HG03342 (cell line): ENCODE measurements around the gene SLIT3.

Experiments used
- ATAC-seq: cut with Tn5 transposase; IDR thresholded peaks from one replicate; pipeline ENCODE4 v1.9.1; 2021; ENCODE audit warnings: mild to moderate bottlenecking, moderate library complexity; ENCODE audit not compliant: unreplicated experiment

The SLIT3 gene

GRCh38 chr5:169299663-169300467 is 1.1 kb downstream of the SLIT3 start:
- ATAC-seq: no peak

DNA sequence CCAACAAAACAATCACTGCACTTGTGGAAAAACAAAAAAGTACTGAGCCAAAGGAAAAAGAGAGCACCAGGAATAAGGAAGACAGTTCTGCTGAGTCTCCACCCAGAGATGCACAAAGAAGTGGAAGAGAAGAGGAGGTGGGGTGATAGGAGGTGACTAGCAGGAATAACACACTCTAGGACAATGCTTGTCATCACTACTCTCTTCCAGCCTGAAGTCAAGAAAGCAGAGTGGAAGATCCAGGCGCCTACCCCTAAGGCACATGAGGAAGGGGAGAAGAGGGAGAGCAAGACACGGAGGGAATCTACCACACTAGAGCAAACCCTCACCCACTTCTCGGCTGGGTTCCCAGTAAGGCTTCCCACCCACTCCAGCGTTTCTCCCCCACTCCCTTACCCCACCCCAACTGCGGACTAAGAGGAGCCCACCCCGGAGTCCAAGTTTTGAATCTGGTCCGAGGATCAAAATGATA is 1.7 kb downstream of the SLIT3 start:
- no peak for ATAC-seq

GRCh38 chr5:169298193-169298592 is 2.7 kb downstream of the SLIT3 start:
- no peak for ATAC-seq

DNA sequence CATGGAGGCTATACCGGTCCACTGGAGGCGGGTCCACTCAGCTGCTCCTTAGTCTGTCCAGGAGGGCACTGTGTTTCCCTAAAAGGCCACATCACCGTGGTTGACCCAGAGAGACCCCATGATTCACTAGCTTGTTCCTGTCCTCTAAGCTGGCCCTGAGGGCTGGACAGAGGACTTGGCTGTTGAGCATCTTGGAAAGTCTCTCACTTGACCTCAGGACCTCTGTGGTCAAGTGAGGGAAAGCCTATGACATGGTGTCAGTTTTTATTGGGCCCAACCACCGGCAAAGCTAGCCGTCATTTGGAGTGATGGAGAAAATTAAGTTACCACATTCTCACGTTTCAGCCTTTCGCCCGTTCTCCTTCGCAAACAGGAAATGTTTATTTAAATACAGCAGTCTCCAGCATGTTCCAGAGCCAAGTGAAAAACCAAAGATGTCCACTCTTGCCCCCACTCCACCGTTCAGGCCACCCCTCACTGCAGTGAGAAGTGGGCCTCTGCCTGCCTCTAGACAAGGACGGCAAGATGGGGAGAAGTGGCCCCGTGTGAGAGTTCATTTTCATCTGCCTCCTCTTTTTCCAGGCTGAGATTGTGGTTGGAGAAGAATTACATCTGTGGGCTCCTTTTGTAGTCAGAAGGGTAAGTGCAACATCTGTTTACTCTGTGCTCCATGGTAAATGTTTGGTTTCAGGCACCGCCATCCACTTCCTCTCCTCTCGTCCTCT is 4.4 kb downstream of the SLIT3 start:
- ATAC-seq: no peak

DNA sequence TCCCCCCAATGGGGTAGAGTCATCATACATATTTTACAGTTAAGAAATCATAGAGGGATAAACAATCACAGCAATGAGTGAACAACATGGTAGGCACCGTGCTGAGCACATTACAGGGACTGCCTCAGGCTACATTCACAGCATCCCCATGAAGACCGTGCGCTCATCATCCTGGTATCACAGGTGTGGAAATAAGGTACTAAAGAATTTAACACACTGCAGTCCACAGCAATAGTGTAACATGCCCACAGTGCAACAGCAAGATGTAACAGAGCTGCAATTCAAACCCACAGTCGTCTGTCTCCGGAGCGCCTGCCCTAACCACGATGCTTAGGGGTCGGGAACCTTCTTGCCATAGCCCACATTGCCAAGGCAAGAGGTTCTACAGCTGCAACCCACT is 5.6 kb downstream of the SLIT3 start:
- no peak for ATAC-seq

- no peak for ATAC-seq
These were observed 6.3 kb downstream of the SLIT3 start for GRCh38 chr5:169294621-169295020.

- ATAC-seq: no peak
These were observed 9.1 kb downstream of the SLIT3 start for GRCh38 chr5:169291877-169292276.

GRCh38 chr5:169290895-169291294 is 10.0 kb downstream of the SLIT3 start:
- no peak for ATAC-seq

- ATAC-seq: no peak
These were observed 11.4 kb downstream of the SLIT3 start for GRCh38 chr5:169289520-169289919.

- ATAC-seq: no peak
These were observed 12.6 kb downstream of the SLIT3 start for GRCh38 chr5:169288066-169288930.

DNA sequence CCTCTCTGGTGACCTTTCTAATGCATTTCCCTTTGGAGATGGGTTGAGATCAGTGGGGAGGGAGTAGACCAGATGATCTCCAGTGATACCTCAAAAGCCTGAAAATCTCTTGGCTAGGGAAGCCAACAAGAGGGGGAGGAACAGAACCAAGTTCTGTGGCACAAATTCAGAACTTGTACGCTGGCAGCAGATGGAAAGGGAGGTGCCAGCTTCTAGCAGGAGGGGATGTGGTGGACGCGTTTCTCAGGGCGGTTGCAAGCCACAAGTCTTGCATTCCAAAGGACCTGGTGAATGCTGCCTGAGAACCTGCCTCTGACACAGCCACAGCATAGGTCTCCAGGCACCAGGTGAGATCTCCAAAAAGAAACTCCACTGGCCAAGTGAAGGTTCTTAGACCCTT is 13.4 kb downstream of the SLIT3 start:
- ATAC-seq: no peak

- no peak for ATAC-seq
These were observed 14.2 kb downstream of the SLIT3 start for GRCh38 chr5:169286572-169287300.

- ATAC-seq: no peak
These were observed 17.1 kb downstream of the SLIT3 start for GRCh38 chr5:169283887-169284286.

GRCh38 chr5:169281625-169282024 is 19.3 kb downstream of the SLIT3 start:
- no peak for ATAC-seq

- peak; percentile 44 for ATAC-seq
These were observed 20.2 kb downstream of the SLIT3 start for GRCh38 chr5:169280696-169281095.

DNA sequence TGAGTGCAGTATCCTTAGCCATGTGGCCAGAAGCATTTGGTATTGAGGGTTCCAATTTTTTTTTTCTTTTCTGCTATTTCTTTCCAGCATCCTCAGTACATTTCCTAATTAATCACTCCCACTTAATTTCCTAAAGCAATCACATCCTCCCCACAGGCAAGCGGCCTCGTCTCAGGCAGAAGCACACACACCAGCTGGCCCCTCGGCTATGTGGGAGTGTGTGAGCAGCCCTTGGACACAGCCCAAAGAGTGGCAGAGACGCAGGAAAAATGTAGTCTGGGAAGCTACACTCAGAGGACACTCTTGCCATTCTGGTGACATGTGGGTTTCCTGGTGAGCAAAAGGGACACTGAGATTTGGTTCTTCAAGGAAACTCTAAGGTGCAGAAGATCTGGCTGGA is 20.7 kb downstream of the SLIT3 start:
- ATAC-seq: no peak

- no peak for ATAC-seq
These were observed 21.8 kb downstream of the SLIT3 start for GRCh38 chr5:169279125-169279524.

DNA sequence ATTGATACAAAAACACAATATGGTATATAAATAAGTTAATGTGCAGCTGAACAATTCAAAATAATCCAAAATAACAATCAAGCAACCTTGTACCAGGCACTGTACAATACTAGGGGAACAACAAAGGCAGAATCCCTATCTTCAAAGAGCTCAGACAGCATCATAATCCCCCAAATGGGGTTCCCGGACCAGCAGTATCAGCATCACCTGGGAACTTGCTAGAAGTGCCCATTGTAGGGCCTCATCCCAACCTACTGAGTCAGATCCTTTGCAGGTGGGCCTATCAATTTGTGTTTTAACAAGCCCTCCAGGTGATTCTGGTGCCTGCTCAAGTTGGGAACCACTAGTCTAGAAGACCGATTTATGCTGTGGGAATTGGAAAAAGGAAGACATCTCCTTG is 27.1 kb downstream of the SLIT3 start:
- ATAC-seq: no peak

- ATAC-seq: no peak
These were observed 27.5 kb downstream of the SLIT3 start for GRCh38 chr5:169273451-169273850.

DNA sequence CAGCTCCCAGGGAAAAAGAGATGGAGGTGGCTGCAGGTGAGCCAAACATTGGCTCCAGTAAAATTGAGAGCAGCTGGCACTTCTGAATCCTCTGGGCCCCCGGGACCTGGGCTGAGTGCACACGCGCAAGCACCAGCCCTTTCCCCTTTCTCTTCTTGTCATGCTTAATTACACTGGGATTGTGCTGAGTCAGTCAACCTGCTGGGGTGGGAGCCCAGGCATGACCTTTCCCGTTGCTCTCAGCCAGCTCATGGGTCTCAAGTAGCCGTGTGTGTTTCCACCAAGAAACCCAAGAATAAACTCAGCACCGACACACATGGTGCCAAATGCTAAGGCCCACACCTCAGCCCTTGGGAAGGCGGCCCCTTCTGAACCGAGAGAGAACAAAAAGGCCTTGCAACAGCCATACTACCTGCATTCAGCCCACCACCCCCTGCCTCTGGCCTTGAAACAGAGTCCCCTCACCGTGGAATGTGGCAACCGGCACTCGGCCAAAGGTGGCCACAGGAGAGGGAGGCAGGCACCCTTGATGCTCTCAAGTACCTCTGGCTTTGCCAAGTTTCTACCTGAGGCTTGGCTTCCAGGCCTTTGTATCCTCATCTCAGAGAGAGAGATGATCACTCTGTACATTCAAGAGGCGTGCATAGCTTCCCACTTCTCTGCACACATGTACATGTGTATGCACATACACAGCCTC is 28.1 kb downstream of the SLIT3 start:
- no peak for ATAC-seq
